ENCODE results near the gene DACT1. TPM values are rescaled to one million over a fixed set of nuclear protein-coding genes. Genes with fewer than 3 reads are reported as not detected.

The DACT1 gene
- total RNA-seq, 1 donor from 2014 or later = 5.5 TPM

DNA sequence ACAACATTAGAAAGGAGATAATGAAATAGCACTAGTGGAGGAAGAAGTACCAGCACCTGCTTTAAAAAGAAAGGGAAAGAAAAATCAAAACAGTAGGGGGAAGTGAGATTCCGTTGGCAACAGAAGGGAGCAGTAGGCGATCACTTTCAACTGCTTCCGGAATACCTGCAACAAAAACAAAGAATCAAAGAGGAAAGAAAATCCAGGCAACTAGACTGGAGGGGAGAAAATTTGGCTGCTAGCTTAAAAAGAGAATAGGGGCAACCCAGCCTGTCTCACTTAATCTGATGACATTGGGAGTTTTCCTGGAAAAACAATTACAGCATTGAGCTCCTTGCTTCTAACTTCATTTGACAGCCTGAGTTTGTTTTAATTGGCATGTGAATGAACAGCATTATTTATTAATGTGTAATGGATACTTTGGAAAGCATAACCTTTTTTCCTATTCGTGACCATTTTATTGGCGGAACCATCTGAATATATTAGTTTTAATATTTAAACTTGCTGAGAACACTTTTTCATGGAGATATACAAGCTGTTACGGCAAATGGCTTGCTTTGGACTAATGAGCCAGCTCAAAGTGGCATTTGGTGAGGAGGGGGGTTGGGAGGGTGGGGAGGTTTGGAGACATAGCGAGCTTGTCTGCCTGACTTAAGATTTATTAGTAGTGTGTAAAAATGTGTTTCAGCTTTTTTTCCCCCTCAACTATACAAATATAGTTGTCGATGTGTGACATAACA is 2.5 kb upstream of the DACT1 start:
- TF ChIP-seq, protein P1, sequence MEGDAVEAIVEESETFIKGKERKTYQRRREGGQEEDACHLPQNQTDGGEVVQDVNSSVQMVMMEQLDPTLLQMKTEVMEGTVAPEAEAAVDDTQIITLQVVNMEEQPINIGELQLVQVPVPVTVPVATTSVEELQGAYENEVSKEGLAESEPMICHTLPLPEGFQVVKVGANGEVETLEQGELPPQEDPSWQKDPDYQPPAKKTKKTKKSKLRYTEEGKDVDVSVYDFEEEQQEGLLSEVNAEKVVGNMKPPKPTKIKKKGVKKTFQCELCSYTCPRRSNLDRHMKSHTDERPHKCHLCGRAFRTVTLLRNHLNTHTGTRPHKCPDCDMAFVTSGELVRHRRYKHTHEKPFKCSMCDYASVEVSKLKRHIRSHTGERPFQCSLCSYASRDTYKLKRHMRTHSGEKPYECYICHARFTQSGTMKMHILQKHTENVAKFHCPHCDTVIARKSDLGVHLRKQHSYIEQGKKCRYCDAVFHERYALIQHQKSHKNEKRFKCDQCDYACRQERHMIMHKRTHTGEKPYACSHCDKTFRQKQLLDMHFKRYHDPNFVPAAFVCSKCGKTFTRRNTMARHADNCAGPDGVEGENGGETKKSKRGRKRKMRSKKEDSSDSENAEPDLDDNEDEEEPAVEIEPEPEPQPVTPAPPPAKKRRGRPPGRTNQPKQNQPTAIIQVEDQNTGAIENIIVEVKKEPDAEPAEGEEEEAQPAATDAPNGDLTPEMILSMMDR (IDR thresholded peaks at IDR 0.05; ENCODE audit: unreplicated experiment) = no peak
- peaks cover 43% of the 10 kb centered on the region for H3K27me3 Mint-ChIP-seq
- no peak overlapping the region for H3K27ac Mint-ChIP-seq
- H3K9me3 Mint-ChIP-seq (ENCODE audit: low read depth) = no peaks in the 10 kb centered on the region
- H3K36me3 Mint-ChIP-seq (ENCODE audit: insufficient read depth) = no peaks in the 10 kb centered on the region
- DNase-seq (ENCODE audit: low spot score, unreplicated experiment) = no peak
- H3K4me3 Mint-ChIP-seq (ENCODE audit: low read depth) = no peak overlapping the region
- H3K4me1 Mint-ChIP-seq (ENCODE audit: low read depth) = peaks cover 31% of the 10 kb centered on the region

GRCh38 chr14:58636129-58636528 is 1.6 kb upstream of the DACT1 start:
- H3K4me1 Mint-ChIP-seq (ENCODE audit: low read depth) = peaks cover 37% of the 10 kb centered on the region
- peaks cover 36% of the 10 kb centered on the region for H3K27me3 Mint-ChIP-seq
- TF ChIP-seq, protein P1 (IDR thresholded peaks at IDR 0.05; ENCODE audit: unreplicated experiment) = no peak
- no peaks in the 10 kb centered on the region for H3K36me3 Mint-ChIP-seq (ENCODE audit: insufficient read depth)
- no peaks in the 10 kb centered on the region for H3K9me3 Mint-ChIP-seq (ENCODE audit: low read depth)
- peak overlapping the region; percentile 33 for H3K4me3 Mint-ChIP-seq (ENCODE audit: low read depth)
- H3K27ac Mint-ChIP-seq = no peak overlapping the region
- no peak for DNase-seq (ENCODE audit: low spot score, unreplicated experiment)

DNA sequence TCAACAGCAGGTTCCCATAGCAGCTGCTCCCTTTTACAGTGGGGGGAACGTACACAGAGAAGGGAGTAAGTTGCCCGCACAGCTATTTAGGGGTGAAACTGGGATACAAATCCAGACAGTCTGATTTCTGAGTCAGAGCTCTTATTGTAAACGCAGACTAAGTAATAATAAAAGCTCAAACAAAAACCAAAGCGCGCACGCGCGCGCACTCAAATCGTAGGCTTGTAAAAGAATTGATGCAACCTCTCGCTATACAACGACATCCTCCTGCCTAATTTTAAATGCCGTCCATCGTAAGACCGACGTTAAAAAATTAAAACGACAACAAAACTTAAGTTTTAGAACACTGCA is 747 bp upstream of the DACT1 start:
- H3K27ac Mint-ChIP-seq = peak overlapping the region; percentile 96
- H3K4me3 Mint-ChIP-seq (ENCODE audit: low read depth) = peak overlapping the region; percentile 95
- DNase-seq (ENCODE audit: low spot score, unreplicated experiment) = no peak
- peaks cover 37% of the 10 kb centered on the region for H3K4me1 Mint-ChIP-seq (ENCODE audit: low read depth)
- H3K27me3 Mint-ChIP-seq = peaks cover 28% of the 10 kb centered on the region
- no peaks in the 10 kb centered on the region for H3K36me3 Mint-ChIP-seq (ENCODE audit: insufficient read depth)
- TF ChIP-seq, protein P1 (IDR thresholded peaks at IDR 0.05; ENCODE audit: unreplicated experiment) = no peak
- H3K9me3 Mint-ChIP-seq (ENCODE audit: low read depth) = no peaks in the 10 kb centered on the region

- Mint-ChIP-seq H3K27ac (peak overlapping the region; percentile 91), H3K9me3 (ENCODE audit: low read depth) (no peaks in the 10 kb centered on the region), H3K36me3 (ENCODE audit: insufficient read depth) (peaks cover 2% of the 10 kb centered on the region), H3K4me3 (ENCODE audit: low read depth) (peak overlapping the region; percentile 85), H3K27me3 (peaks cover 24% of the 10 kb centered on the region), H3K4me1 (ENCODE audit: low read depth) (peaks cover 38% of the 10 kb centered on the region)
- no peak for DNase-seq (ENCODE audit: low spot score, unreplicated experiment)
- TF ChIP-seq, protein P1 (IDR thresholded peaks at IDR 0.05; ENCODE audit: unreplicated experiment) = no peak
Measured at GRCh38 chr14:58638231-58639197, 752 bp downstream of the DACT1 start.

GRCh38 chr14:58639198-58639565 is 1.4 kb downstream of the DACT1 start:
- H3K36me3 Mint-ChIP-seq (ENCODE audit: insufficient read depth) = peaks cover 3% of the 10 kb centered on the region
- H3K27ac Mint-ChIP-seq = peak overlapping the region; percentile 91
- no peaks in the 10 kb centered on the region for H3K9me3 Mint-ChIP-seq (ENCODE audit: low read depth)
- peak overlapping the region; percentile 85 for H3K4me3 Mint-ChIP-seq (ENCODE audit: low read depth)
- TF ChIP-seq, protein P1 (IDR thresholded peaks at IDR 0.05; ENCODE audit: unreplicated experiment) = no peak
- peaks cover 20% of the 10 kb centered on the region for H3K27me3 Mint-ChIP-seq
- H3K4me1 Mint-ChIP-seq (ENCODE audit: low read depth) = peaks cover 38% of the 10 kb centered on the region
- no peak for DNase-seq (ENCODE audit: low spot score, unreplicated experiment)

Measured in progenitor cell of endocrine pancreas (in vitro differentiated cells).